ENCODE results near the gene MFN2.
"Not testable (repeated sequence)": the region's sequence is repeated elsewhere in the genome, so short reads cannot be mapped to it uniquely, and the experiment has no call there.

MFN2 gene

GRCh38 chr1:11938722-11939526, 41.3 kb upstream of the MFN2 start:
- TF ChIP-seq ARNT (IDR thresholded peaks at IDR 0.05), result no peak
- no peak for TF ChIP-seq FOXK2 (IDR thresholded peaks at IDR 0.05)
- no peak for TF ChIP-seq TARDBP (IDR thresholded peaks at IDR 0.05)
- POLR2A ChIA-PET, result interaction anchor here (1.4 to 6.8 kb wide), 2 partner anchors 13 to 30 kb away, joined by 5 to 45 read pairs; partner anchors contain the start of gene KIAA2013
- CTCF ChIA-PET, result no interaction called here

GRCh38 chr1:11939794-11940193, 40.5 kb upstream of the MFN2 start:
- CTCF ChIA-PET; DNase-seq (ENCODE audit: extremely low spot score): not testable (repeated sequence)
- POLR2A ChIA-PET, result interaction anchor here (1.4 to 6.8 kb wide), 2 partner anchors 13 to 30 kb away, joined by 5 to 45 read pairs; partner anchors contain the start of gene KIAA2013

More at GRCh38 chr1:11938722-11939526, 41.3 kb upstream of the MFN2 start:
- no peak for DNase-seq (ENCODE audit: extremely low spot score)

GRCh38 chr1:11940260-11940921, 39.9 kb upstream of the MFN2 start:
- TF ChIP-seq NFRKB (IDR thresholded peaks at IDR 0.05), result no peak
- no peak for TF ChIP-seq FOXM1 (IDR thresholded peaks at IDR 0.05; ENCODE audit: borderline replicate concordance)
- TF ChIP-seq TARDBP (IDR thresholded peaks at IDR 0.05), result no peak
- TF ChIP-seq, protein P1, sequence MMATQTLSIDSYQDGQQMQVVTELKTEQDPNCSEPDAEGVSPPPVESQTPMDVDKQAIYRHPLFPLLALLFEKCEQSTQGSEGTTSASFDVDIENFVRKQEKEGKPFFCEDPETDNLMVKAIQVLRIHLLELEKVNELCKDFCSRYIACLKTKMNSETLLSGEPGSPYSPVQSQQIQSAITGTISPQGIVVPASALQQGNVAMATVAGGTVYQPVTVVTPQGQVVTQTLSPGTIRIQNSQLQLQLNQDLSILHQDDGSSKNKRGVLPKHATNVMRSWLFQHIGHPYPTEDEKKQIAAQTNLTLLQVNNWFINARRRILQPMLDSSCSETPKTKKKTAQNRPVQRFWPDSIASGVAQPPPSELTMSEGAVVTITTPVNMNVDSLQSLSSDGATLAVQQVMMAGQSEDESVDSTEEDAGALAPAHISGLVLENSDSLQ (IDR thresholded peaks at IDR 0.05), result no peak
- no peak for TF ChIP-seq SP1 (IDR thresholded peaks at IDR 0.05)
- no peak for TF ChIP-seq BHLHE40 (IDR thresholded peaks at IDR 0.05; ENCODE audit: borderline replicate concordance)
- TF ChIP-seq L3MBTL2 (conservative IDR thresholded peaks at IDR 0.05), result no peak
- no peak for TF ChIP-seq LEF1 (IDR thresholded peaks at IDR 0.05; ENCODE audit: borderline replicate concordance)
- TF ChIP-seq FOXA1 (IDR thresholded peaks at IDR 0.05), result no peak
- no peak for TF ChIP-seq SUZ12 (IDR thresholded peaks at IDR 0.05)
- TF ChIP-seq FOXK2 (IDR thresholded peaks at IDR 0.05), result no peak
- TF ChIP-seq ZNF384 (IDR thresholded peaks at IDR 0.05), result no peak
- no peak for TF ChIP-seq ARNT (IDR thresholded peaks at IDR 0.05)
- TF ChIP-seq HDGF (IDR thresholded peaks at IDR 0.05; ENCODE audit: borderline replicate concordance), result no peak
- TF ChIP-seq CTBP1 (IDR thresholded peaks at IDR 0.05; ENCODE audit: borderline replicate concordance), result no peak
- ChIA-PET CTCF (no interaction called here), POLR2A (interaction anchor here (1.4 to 6.8 kb wide), 2 partner anchors 14 to 31 kb away, joined by 5 to 45 read pairs; partner anchors contain the start of gene KIAA2013)
- no peak for DNase-seq (ENCODE audit: extremely low spot score)

DNA sequence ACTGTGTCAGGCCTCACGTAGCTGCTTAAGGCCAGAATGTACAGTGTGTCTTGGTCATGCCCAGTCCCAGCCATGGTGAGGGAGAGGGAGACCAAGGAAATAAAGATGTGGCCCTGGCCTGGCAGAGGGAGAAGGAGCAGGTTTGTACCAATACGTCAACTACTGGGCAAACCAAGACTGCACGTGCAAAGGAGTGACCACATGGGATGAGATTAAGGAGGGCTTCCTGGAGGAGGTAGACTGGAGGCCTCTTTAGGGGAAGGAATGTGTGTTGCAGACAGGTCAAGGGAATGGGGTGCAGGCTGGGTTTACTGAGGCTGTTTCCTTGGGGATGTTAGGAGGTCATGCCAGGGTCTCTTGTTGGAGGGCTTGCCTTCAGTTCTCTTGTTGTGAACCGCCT, 38.0 kb upstream of the MFN2 start:
- CTCF ChIA-PET, result no interaction called here
- no peak for DNase-seq (ENCODE audit: extremely low spot score)
- TF ChIP-seq TARDBP (IDR thresholded peaks at IDR 0.05), result no peak
- TF ChIP-seq FOXA1 (IDR thresholded peaks at IDR 0.05), result no peak
- TF ChIP-seq SUZ12 (IDR thresholded peaks at IDR 0.05), result no peak
- no peak for TF ChIP-seq ZNF384 (IDR thresholded peaks at IDR 0.05)
- TF ChIP-seq FOXK2 (IDR thresholded peaks at IDR 0.05), result no peak
- TF ChIP-seq ELF4 (IDR thresholded peaks at IDR 0.05), result no peak
- TF ChIP-seq SP1 (IDR thresholded peaks at IDR 0.05), result no peak
- no peak for TF ChIP-seq L3MBTL2 (conservative IDR thresholded peaks at IDR 0.05)
- no peak for TF ChIP-seq NFRKB (IDR thresholded peaks at IDR 0.05)
- no peak for TF ChIP-seq LEF1 (IDR thresholded peaks at IDR 0.05; ENCODE audit: borderline replicate concordance)
- no peak for TF ChIP-seq BHLHE40 (IDR thresholded peaks at IDR 0.05; ENCODE audit: borderline replicate concordance)
- no peak for TF ChIP-seq FOXM1 (IDR thresholded peaks at IDR 0.05; ENCODE audit: borderline replicate concordance)
- TF ChIP-seq HDGF (IDR thresholded peaks at IDR 0.05; ENCODE audit: borderline replicate concordance), result no peak
- TF ChIP-seq, protein P1 (IDR thresholded peaks at IDR 0.05), result no peak
- TF ChIP-seq ARNT (IDR thresholded peaks at IDR 0.05), result no peak
- TF ChIP-seq CTBP1 (IDR thresholded peaks at IDR 0.05; ENCODE audit: borderline replicate concordance), result no peak
- POLR2A ChIA-PET, result interaction anchor here (6.8 kb wide), 1 partner anchor 33 kb away, joined by 45 read pairs; no protein-coding TSS in a partner anchor

DNA sequence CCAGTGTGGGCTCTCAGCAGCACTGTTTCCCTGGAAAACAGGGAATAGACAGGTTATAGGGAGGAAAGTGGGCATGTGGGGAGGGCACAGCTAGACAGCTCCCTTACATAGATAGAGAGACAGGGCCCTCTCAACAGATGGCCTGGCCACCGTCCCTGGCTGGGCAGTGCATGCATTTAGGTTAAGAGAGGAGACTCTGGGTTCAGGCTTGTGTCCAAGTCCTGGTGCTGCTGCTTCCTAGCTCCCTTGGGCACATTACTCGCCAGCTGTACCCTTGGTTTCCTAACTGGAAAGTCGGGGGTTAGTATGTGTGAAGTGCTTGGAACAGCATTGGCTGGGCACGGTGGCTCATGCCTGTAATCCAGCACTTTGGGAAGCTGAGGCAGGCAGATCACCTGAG, 36.6 kb upstream of the MFN2 start:
- ChIA-PET POLR2A (interaction anchor here (0.8 to 1.5 kb wide), 3 partner anchors 35 to 36 kb away, joined by 3 to 15 read pairs (median 3); partner anchors contain the start of gene MFN2), CTCF (no interaction called here)
- TF ChIP-seq HDGF (IDR thresholded peaks at IDR 0.05; ENCODE audit: borderline replicate concordance) (no peak), ZNF384 (IDR thresholded peaks at IDR 0.05) (no peak), FOXM1 (IDR thresholded peaks at IDR 0.05; ENCODE audit: borderline replicate concordance) (no peak), ELF4 (IDR thresholded peaks at IDR 0.05) (no peak), TARDBP (IDR thresholded peaks at IDR 0.05) (no peak), FOXA1 (IDR thresholded peaks at IDR 0.05) (no peak), BHLHE40 (IDR thresholded peaks at IDR 0.05; ENCODE audit: borderline replicate concordance) (no peak), LEF1 (IDR thresholded peaks at IDR 0.05; ENCODE audit: borderline replicate concordance) (no peak), SUZ12 (IDR thresholded peaks at IDR 0.05) (no peak), ARNT (IDR thresholded peaks at IDR 0.05) (no peak), NFRKB (IDR thresholded peaks at IDR 0.05) (no peak), SP1 (IDR thresholded peaks at IDR 0.05) (no peak), CTBP1 (IDR thresholded peaks at IDR 0.05; ENCODE audit: borderline replicate concordance) (no peak), FOXK2 (IDR thresholded peaks at IDR 0.05) (no peak), L3MBTL2 (conservative IDR thresholded peaks at IDR 0.05) (no peak)
- TF ChIP-seq, protein P1 (IDR thresholded peaks at IDR 0.05), result no peak
- no peak for DNase-seq (ENCODE audit: extremely low spot score)
